DOHH2 (cell line): Measurements from ENCODE around the gene ANKS3.

Experiments
- H3F3A ChIP-seq: fragments of 200-600 bp; sonication (generic), shearing (Covaris generic); 2 replicates; pipeline ENCODE4 v1.6.0; 2016; ENCODE audit warnings: antibody characterized with exemption, mild to moderate bottlenecking; ENCODE audit not compliant: control insufficient read depth, insufficient read depth
- H3K27ac ChIP-seq: fragments of 200-600 bp; sonication (generic); 2 replicates; pipeline ENCODE4 v1.5.1; 2014; ENCODE audit warnings: low read depth, mild to moderate bottlenecking, low read length, moderate library complexity
- H3K27me3 ChIP-seq: fragments of 200-600 bp; sonication (generic); 2 replicates; pipeline ENCODE4 v1.6.1; 2014; ENCODE audit warnings: mild to moderate bottlenecking, low read length, mixed read lengths; ENCODE audit not compliant: control insufficient read depth
- H3K36me3 ChIP-seq: fragments of 200-600 bp; sonication (generic); 2 replicates; pipeline ENCODE4 v1.6.1; 2014; ENCODE audit warnings: mild to moderate bottlenecking, low read length, moderate library complexity, mixed read lengths; ENCODE audit not compliant: control insufficient read depth
- H3K4me1 ChIP-seq: fragments of 200-600 bp; sonication (generic); 2 replicates; pipeline ENCODE4 v1.6.1; 2014; ENCODE audit warnings: mild to moderate bottlenecking, low read length, mixed read lengths; ENCODE audit not compliant: control insufficient read depth
- H3K4me2 ChIP-seq: fragments of 200-600 bp; sonication (generic); 2 replicates; pipeline ENCODE4 v1.6.0; 2014; ENCODE audit warnings: mild to moderate bottlenecking, low read length, moderate library complexity
- H3K4me3 ChIP-seq: fragments of 200-600 bp; sonication (generic); 2 replicates; pipeline ENCODE4 v1.5.1; 2014; ENCODE audit warnings: mild to moderate bottlenecking, low read length, mixed read lengths
- H3K79me2 ChIP-seq: fragments of 200-600 bp; sonication (generic); 2 replicates; pipeline ENCODE4 v1.6.1; 2014; ENCODE audit warnings: mild to moderate bottlenecking, low read length, mixed read lengths; ENCODE audit not compliant: control insufficient read depth
- H3K9me2 ChIP-seq: fragments of 200-600 bp; sonication (generic); replicated peaks from 2 replicates; pipeline ENCODE4 v1.6.1; 2014; ENCODE audit warnings: mild to moderate bottlenecking, low read length, mixed read lengths; ENCODE audit not compliant: control insufficient read depth
- H3K9me3 ChIP-seq: fragments of 200-600 bp; sonication (generic); 2 replicates; pipeline ENCODE4 v1.6.1; 2014; ENCODE audit warnings: antibody characterized with exemption, low read length, mixed read lengths; ENCODE audit not compliant: control insufficient read depth, insufficient read depth
- H4K20me1 ChIP-seq: fragments of 200-600 bp; sonication (generic); 2 replicates; pipeline ENCODE4 v1.6.0; 2014; ENCODE audit warnings: low read depth, mild to moderate bottlenecking, antibody characterized with exemption, low read length, moderate library complexity; ENCODE audit not compliant: control insufficient read depth, insufficient read depth
- CTCF ChIP-seq: fragments of 200-600 bp; sonication (generic); IDR thresholded peaks from one replicate; pipeline ENCODE4 v1.5.1; 2014; ENCODE audit warnings: antibody characterized with exemption, mild to moderate bottlenecking, low read depth, low read length; ENCODE audit not compliant: poor library complexity, severe bottlenecking
- EZH2phosphoT487 ChIP-seq: fragments of 200-600 bp; sonication (generic); IDR thresholded peaks from 2 replicates; pipeline ENCODE4 v1.6.1; 2017; ENCODE audit warnings: borderline replicate concordance, mild to moderate bottlenecking, antibody characterized with exemption, low read length, moderate library complexity, mixed read lengths

Gene ANKS3

GRCh38 chr16:4768549-4769305, 34.7 kb upstream of the ANKS3 start:
- H3K27me3 ChIP-seq, result no peaks in the 10 kb centered on the region
- H3K4me3 ChIP-seq, result peak overlapping the region; percentile 87
- peaks cover 15% of the 10 kb centered on the region for H3F3A ChIP-seq
- peaks cover 28% of the 10 kb centered on the region for H3K4me1 ChIP-seq
- peaks cover 16% of the 10 kb centered on the region for H3K36me3 ChIP-seq
- peaks cover 22% of the 10 kb centered on the region for H3K79me2 ChIP-seq
- H3K9me2 ChIP-seq, result no peaks in the 10 kb centered on the region
- no peaks in the 10 kb centered on the region for H3K9me3 ChIP-seq
- TF ChIP-seq CTCF, result no peak
- no peak for TF ChIP-seq EZH2phosphoT487
- H4K20me1 ChIP-seq, result no peaks in the 10 kb centered on the region
- peak overlapping the region; percentile 36 for H3K27ac ChIP-seq
- H3K4me2 ChIP-seq, result peak overlapping the region; percentile 88

GRCh38 chr16:4767872-4768548, 33.9 kb upstream of the ANKS3 start:
- Histone ChIP-seq H3F3A (peaks cover 15% of the 10 kb centered on the region), H3K27me3 (no peaks in the 10 kb centered on the region), H3K9me3 (no peaks in the 10 kb centered on the region), H3K4me3 (peak overlapping the region; percentile 87), H3K9me2 (no peaks in the 10 kb centered on the region), H3K4me2 (peak overlapping the region; percentile 88), H3K79me2 (peaks cover 22% of the 10 kb centered on the region), H3K36me3 (peaks cover 21% of the 10 kb centered on the region), H4K20me1 (no peaks in the 10 kb centered on the region), H3K4me1 (peaks cover 28% of the 10 kb centered on the region), H3K27ac (peak overlapping the region; percentile 36)
- no peak for TF ChIP-seq EZH2phosphoT487
- no peak for TF ChIP-seq CTCF

GRCh38 chr16:4766875-4767628, 33.0 kb upstream of the ANKS3 start, which contains the start of gene ZNF500:
Gene ZNF500 (minus strand): TSS chr16:4767162. CDS start chr16:4765978, 1,184 bp downstream.
- H4K20me1 ChIP-seq, result no peaks in the 10 kb centered on the region
- H3K9me3 ChIP-seq, result no peaks in the 10 kb centered on the region
- H3K9me2 ChIP-seq, result no peaks in the 10 kb centered on the region
- peaks cover 22% of the 10 kb centered on the region for H3K79me2 ChIP-seq
- H3F3A ChIP-seq, result peaks cover 15% of the 10 kb centered on the region
- peak within 1 kb of the TSS; percentile 36 for H3K27ac ChIP-seq
- TF ChIP-seq EZH2phosphoT487 (no peak), CTCF (no peak)
- peaks cover 28% of the 10 kb centered on the region for H3K4me1 ChIP-seq
- peak within 1 kb of the TSS; percentile 87 for H3K4me3 ChIP-seq
- no peaks in the 10 kb centered on the region for H3K27me3 ChIP-seq
- peak within 1 kb of the TSS; percentile 88 for H3K4me2 ChIP-seq
- peaks cover 27% of the 10 kb centered on the region for H3K36me3 ChIP-seq
